ENCODE data around the gene ARHGAP26. TPM values are rescaled to one million over a fixed set of nuclear protein-coding genes. Genes with fewer than 3 reads are reported as not detected.
A peak's percentile ranks its signal among the peaks of the same experiment; 100 is the strongest.

The ARHGAP26 gene
- total RNA-seq, 1 experiment from 2014 or later: 34.5 TPM

- Histone ChIP-seq H3K9ac (ENCODE audit: low read length) (no peak overlapping the region), H3K27me3 (ENCODE audit: insufficient read depth, low read length) (no peaks in the 10 kb centered on the region), H3K4me3 (replicated peaks in 1 of 2; ENCODE audit: low read depth in 1 of 2, low read length in 2 of 2) (no peak overlapping the region), H3K4me2 (ENCODE audit: low read length) (peak overlapping the region; percentile 43; the same call in 1 of the 2 replicates), H3K4me1 (ENCODE audit: control insufficient read depth in 1 of 2, insufficient read depth in 2 of 2, low read length in 2 of 2) (peaks cover 0 to 16% of the 10 kb centered on the region in 2 experiments; a peak in 2 of 4 replicates), H3K27ac (ENCODE audit: low read depth, low read length) (no peak overlapping the region), H3K79me2 (ENCODE audit: insufficient read depth, low read length) (no peaks in the 10 kb centered on the region), H3K9me3 (ENCODE audit: control insufficient read depth in 1 of 2, insufficient read depth in 1 of 2, low read depth in 1 of 2, low read length in 2 of 2) (no peaks in the 10 kb centered on the region), H2AFZ (ENCODE audit: low read depth, low read length, poor library complexity, severe bottlenecking) (peak overlapping the region; percentile 4), H3K36me3 (ENCODE audit: control insufficient read depth in 1 of 2, insufficient read depth in 2 of 2, low read length in 2 of 2) (no peaks in the 10 kb centered on the region), H4K20me1 (ENCODE audit: insufficient read depth) (no peaks in the 10 kb centered on the region), H3K9me2 (ENCODE audit: insufficient read depth) (no peaks in the 10 kb centered on the region)
- ATAC-seq (no peak), DNase-seq (ENCODE audit: low read depth, low spot score) (no peak)
- TF ChIP-seq CEBPB (IDR thresholded peaks at IDR 0.05; ENCODE audit: low read depth) (peak; percentile 77), EZH2phosphoT487 (IDR thresholded peaks at IDR 0.05; ENCODE audit: borderline replicate concordance) (no peak)
- CTCF ChIA-PET: no interaction called here
- RAD21 ChIA-PET (ENCODE audit: low non-redundant PET in 1 of 2, low total read pairs in 2 of 2, uncharacterized antibody in 2 of 2, unreplicated experiment in 2 of 2): no interaction called here
- POLR2A ChIA-PET: no interaction called here
- intact Hi-C loops (cut with micrococcal nuclease): no loop called here
- no TSS peak for BruUV-seq (replicated peaks)
Measured at GRCh38 chr5:143261748-143262392, 491.7 kb downstream of the ARHGAP26 start.

DNA sequence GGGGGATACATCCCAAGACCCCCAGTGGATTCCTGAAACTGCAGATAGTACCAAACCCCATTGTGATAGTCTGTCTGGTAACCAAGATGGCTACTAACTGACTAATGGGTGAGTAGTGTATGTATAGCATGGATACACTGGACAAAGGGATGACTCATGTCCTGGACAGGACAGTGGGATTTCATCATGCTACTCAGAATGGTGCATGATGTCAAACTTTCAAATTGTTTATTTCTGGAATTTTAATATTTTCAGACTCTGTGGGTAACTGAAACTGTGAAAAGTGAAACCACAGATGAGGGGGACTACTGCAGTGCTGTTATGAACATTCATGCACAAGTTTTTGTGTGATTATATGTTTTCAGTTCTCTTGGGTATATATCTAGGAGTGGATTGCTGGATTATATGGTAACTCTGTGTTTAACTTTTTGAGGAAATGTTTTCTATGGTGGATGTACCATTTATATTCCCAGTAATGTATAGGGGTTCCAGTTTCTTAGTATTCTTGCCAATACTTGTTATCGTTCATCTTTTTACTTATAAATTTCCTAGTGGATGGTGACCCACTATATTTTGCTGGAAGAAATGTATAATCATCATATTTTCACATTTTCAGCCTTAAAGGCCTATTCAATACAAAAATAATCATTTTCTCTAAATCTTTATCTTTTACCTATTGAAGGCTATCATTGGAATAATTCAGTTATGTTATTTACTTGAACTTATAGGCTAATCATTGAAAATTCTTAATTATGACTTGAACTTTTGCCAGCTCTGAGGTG, 492.4 kb downstream of the ARHGAP26 start:
- Histone ChIP-seq H3K4me2 (ENCODE audit: low read length) (peak overlapping the region; percentile 43; the same call in 1 of the 2 replicates), H3K4me3 (replicated peaks in 1 of 2; ENCODE audit: low read depth in 1 of 2, low read length in 2 of 2) (no peak overlapping the region), H3K36me3 (ENCODE audit: control insufficient read depth in 1 of 2, insufficient read depth in 2 of 2, low read length in 2 of 2) (no peaks in the 10 kb centered on the region), H3K27ac (ENCODE audit: low read depth, low read length) (no peak overlapping the region), H3K9me2 (ENCODE audit: insufficient read depth) (no peaks in the 10 kb centered on the region), H3K9me3 (ENCODE audit: control insufficient read depth in 1 of 2, insufficient read depth in 1 of 2, low read depth in 1 of 2, low read length in 2 of 2) (no peaks in the 10 kb centered on the region), H3K4me1 (ENCODE audit: control insufficient read depth in 1 of 2, insufficient read depth in 2 of 2, low read length in 2 of 2) (peaks cover 0 to 16% of the 10 kb centered on the region in 2 experiments; a peak in 2 of 4 replicates), H4K20me1 (ENCODE audit: insufficient read depth) (no peaks in the 10 kb centered on the region), H3K79me2 (ENCODE audit: insufficient read depth, low read length) (no peaks in the 10 kb centered on the region), H3K27me3 (ENCODE audit: insufficient read depth, low read length) (no peaks in the 10 kb centered on the region), H3K9ac (ENCODE audit: low read length) (no peak overlapping the region), H2AFZ (ENCODE audit: low read depth, low read length, poor library complexity, severe bottlenecking) (peak overlapping the region; percentile 4)
- BruUV-seq (replicated peaks): no TSS peak
- ChIA-PET CTCF (no interaction called here), RAD21 (ENCODE audit: low non-redundant PET in 1 of 2, low total read pairs in 2 of 2, uncharacterized antibody in 2 of 2, unreplicated experiment in 2 of 2) (no interaction called here), POLR2A (no interaction called here)
- intact Hi-C loops (cut with micrococcal nuclease): no loop called here
- no peak for ATAC-seq
- DNase-seq (ENCODE audit: low read depth, low spot score): peak; percentile 44
- TF ChIP-seq ZFX (IDR thresholded peaks at IDR 0.05): no peak
- TF ChIP-seq JUND (IDR thresholded peaks at IDR 0.05): peak; percentile 69
- peak; percentile 61 for TF ChIP-seq YY1 (IDR thresholded peaks at IDR 0.05; ENCODE audit: extremely low read depth, insufficient replicate concordance, low read depth, low read length)
- TF ChIP-seq TCF7L2 (IDR thresholded peaks at IDR 0.05; ENCODE audit: borderline replicate concordance, extremely low read depth, insufficient read depth, insufficient read length): no peak
- TF ChIP-seq, protein P1, sequence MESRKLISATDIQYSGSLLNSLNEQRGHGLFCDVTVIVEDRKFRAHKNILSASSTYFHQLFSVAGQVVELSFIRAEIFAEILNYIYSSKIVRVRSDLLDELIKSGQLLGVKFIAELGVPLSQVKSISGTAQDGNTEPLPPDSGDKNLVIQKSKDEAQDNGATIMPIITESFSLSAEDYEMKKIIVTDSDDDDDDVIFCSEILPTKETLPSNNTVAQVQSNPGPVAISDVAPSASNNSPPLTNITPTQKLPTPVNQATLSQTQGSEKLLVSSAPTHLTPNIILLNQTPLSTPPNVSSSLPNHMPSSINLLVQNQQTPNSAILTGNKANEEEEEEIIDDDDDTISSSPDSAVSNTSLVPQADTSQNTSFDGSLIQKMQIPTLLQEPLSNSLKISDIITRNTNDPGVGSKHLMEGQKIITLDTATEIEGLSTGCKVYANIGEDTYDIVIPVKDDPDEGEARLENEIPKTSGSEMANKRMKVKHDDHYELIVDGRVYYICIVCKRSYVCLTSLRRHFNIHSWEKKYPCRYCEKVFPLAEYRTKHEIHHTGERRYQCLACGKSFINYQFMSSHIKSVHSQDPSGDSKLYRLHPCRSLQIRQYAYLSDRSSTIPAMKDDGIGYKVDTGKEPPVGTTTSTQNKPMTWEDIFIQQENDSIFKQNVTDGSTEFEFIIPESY (IDR thresholded peaks at IDR 0.05; ENCODE audit: extremely low read depth, insufficient replicate concordance, low read length): no peak
- peak; percentile 56; the same call in 1 of the 2 replicates for TF ChIP-seq CBX3 (IDR thresholded peaks at IDR 0.05; ENCODE audit: low read depth)
- peak; percentile 75 for TF ChIP-seq ATF3 (IDR thresholded peaks at IDR 0.05)
- TF ChIP-seq ELF1 (IDR thresholded peaks at IDR 0.05; ENCODE audit: borderline replicate concordance, low read depth): no peak
- TF ChIP-seq SRF (IDR thresholded peaks at IDR 0.05; ENCODE audit: low read depth): peak; percentile 43; the same call in 1 of the 2 replicates
- no peak for TF ChIP-seq EGR1 (IDR thresholded peaks at IDR 0.05; ENCODE audit: low read depth)
- no peak for TF ChIP-seq EZH2phosphoT487 (IDR thresholded peaks at IDR 0.05; ENCODE audit: borderline replicate concordance)
- TF ChIP-seq ZNF274 (IDR thresholded peaks at IDR 0.05; ENCODE audit: low read depth, low read length): no peak
- peak; percentile 70 for TF ChIP-seq CEBPB (IDR thresholded peaks at IDR 0.05; ENCODE audit: low read depth)
- TF ChIP-seq EZH2 (IDR thresholded peaks at IDR 0.05): no peak
